Measurements from ENCODE around the gene MT1E. TPM values are rescaled to one million over a fixed set of nuclear protein-coding genes. Genes with fewer than 3 reads are reported as not detected.

MT1E gene
- total and polyA plus RNA-seq, 2 of the 13 experiments (the other 11 are each of a cell fraction or from before 2014, with no cell fraction given) = 110 to 1,072 TPM

- TF ChIP-seq BCL3 (CRISPR knock-in tag; IDR thresholded peaks at IDR 0.05) = no peak
- no peak for TF ChIP-seq ELF4 (CRISPR knock-in tag; IDR thresholded peaks at IDR 0.05; ENCODE audit: borderline replicate concordance)
- no peak for TF ChIP-seq ZNF446 (CRISPR knock-in tag; IDR thresholded peaks at IDR 0.05)
- no peak for TF ChIP-seq NFYC (CRISPR knock-in tag; IDR thresholded peaks at IDR 0.05)
- no peak for TF ChIP-seq TGIF2 (CRISPR knock-in tag; IDR thresholded peaks at IDR 0.05)
- TF ChIP-seq ZFP90 (CRISPR knock-in tag; IDR thresholded peaks at IDR 0.05; ENCODE audit: borderline replicate concordance) = peak; percentile 63; the same call in 1 of the 2 replicates
- TF ChIP-seq CCAR2 (optimal IDR thresholded peaks at IDR 0.05; ENCODE audit: low read depth, low read length) = no peak
- no peak for TF ChIP-seq ZBTB39 (CRISPR knock-in tag; IDR thresholded peaks at IDR 0.05)
- 0 out of 2 replicates have a peak, but pooled peaks have one; percentile 54 for TF ChIP-seq CBFB (CRISPR knock-in tag; IDR thresholded peaks at IDR 0.05)
- TF ChIP-seq ATF3 (CRISPR knock-in tag; IDR thresholded peaks at IDR 0.05) = no peak
- no peak for TF ChIP-seq ZNF264 (CRISPR knock-in tag; IDR thresholded peaks at IDR 0.05)
- TF ChIP-seq PREB (CRISPR knock-in tag; IDR thresholded peaks at IDR 0.05) = no peak
- TF ChIP-seq ZNF782 (CRISPR knock-in tag; IDR thresholded peaks at IDR 0.05; ENCODE audit: borderline replicate concordance) = no peak
- no peak for TF ChIP-seq RFXAP (CRISPR knock-in tag; IDR thresholded peaks at IDR 0.05; ENCODE audit: borderline replicate concordance)
- no peak for TF ChIP-seq SATB2 (CRISPR knock-in tag; IDR thresholded peaks at IDR 0.05)
- no peak for TF ChIP-seq PHF20 (CRISPR knock-in tag; IDR thresholded peaks at IDR 0.05)
- no peak for TF ChIP-seq NONO (IDR thresholded peaks at IDR 0.05)
- peak; percentile 70 for TF ChIP-seq NONO (CRISPR knock-in tag; conservative IDR thresholded peaks at IDR 0.05)
- TF ChIP-seq SRSF9 (IDR thresholded peaks at IDR 0.05; ENCODE audit: borderline replicate concordance, insufficient read depth, low read depth, low read length, poor library complexity, severe bottlenecking) = no peak
- no peak for TF ChIP-seq ZFAT (CRISPR knock-in tag; conservative IDR thresholded peaks at IDR 0.05)
- no peak for TF ChIP-seq ZBTB33 (CRISPR knock-in tag; IDR thresholded peaks at IDR 0.05)
- no peak for TF ChIP-seq JUN (CRISPR knock-in tag; IDR thresholded peaks at IDR 0.05)
- no peak for TF ChIP-seq SUZ12 (IDR thresholded peaks at IDR 0.05; ENCODE audit: low read depth, low read length)
Observed at GRCh38 chr16:56667581-56668571, 42.3 kb downstream of the MT1E start, which contains the start of gene MT1G (continued).

Measured in HepG2 (cell line).